Measurements from ENCODE around the gene FBN1.

Gene FBN1

GRCh38 chr15:48634096-48634495, 11.4 kb downstream of the FBN1 start:
- H3K36me3 ChIP-seq (replicated peaks; ENCODE audit: insufficient read depth, low read length) = no peaks in the 10 kb centered on the region
- H3K4me1 ChIP-seq (ENCODE audit: low read length) = no peaks in the 10 kb centered on the region
- H3K9me3 ChIP-seq (replicated peaks; ENCODE audit: insufficient read depth, low read length) = no peaks in the 10 kb centered on the region
- H3K9me2 ChIP-seq (replicated peaks; ENCODE audit: insufficient read depth, low read length) = no peaks in the 10 kb centered on the region
- H3K79me2 ChIP-seq (ENCODE audit: low read length) = no peaks in the 10 kb centered on the region
- no peak overlapping the region for H2AFZ ChIP-seq (ENCODE audit: low read length)
- H3K4me3 ChIP-seq (ENCODE audit: low read length) = no peak overlapping the region
- no peak overlapping the region for H3K27ac ChIP-seq (ENCODE audit: low read length)
- no peaks in the 10 kb centered on the region for H3K27me3 ChIP-seq (replicated peaks; ENCODE audit: insufficient read depth, low read length)
- TF ChIP-seq EZH2phosphoT487 (IDR thresholded peaks at IDR 0.05; ENCODE audit: low read length) (no peak), EZH2 (optimal IDR thresholded peaks at IDR 0.05; ENCODE audit: low read depth, low read length) (no peak)
- TF ChIP-seq, protein P1, sequence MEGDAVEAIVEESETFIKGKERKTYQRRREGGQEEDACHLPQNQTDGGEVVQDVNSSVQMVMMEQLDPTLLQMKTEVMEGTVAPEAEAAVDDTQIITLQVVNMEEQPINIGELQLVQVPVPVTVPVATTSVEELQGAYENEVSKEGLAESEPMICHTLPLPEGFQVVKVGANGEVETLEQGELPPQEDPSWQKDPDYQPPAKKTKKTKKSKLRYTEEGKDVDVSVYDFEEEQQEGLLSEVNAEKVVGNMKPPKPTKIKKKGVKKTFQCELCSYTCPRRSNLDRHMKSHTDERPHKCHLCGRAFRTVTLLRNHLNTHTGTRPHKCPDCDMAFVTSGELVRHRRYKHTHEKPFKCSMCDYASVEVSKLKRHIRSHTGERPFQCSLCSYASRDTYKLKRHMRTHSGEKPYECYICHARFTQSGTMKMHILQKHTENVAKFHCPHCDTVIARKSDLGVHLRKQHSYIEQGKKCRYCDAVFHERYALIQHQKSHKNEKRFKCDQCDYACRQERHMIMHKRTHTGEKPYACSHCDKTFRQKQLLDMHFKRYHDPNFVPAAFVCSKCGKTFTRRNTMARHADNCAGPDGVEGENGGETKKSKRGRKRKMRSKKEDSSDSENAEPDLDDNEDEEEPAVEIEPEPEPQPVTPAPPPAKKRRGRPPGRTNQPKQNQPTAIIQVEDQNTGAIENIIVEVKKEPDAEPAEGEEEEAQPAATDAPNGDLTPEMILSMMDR (IDR thresholded peaks at IDR 0.05; ENCODE audit: low read length) = no peak
- H3K9ac ChIP-seq (ENCODE audit: low read length) = no peak overlapping the region
- no peaks in the 10 kb centered on the region for H4K20me1 ChIP-seq (ENCODE audit: insufficient read depth, low read length)
- no peak overlapping the region for H3K4me2 ChIP-seq (ENCODE audit: low read depth, low read length)
- DNase-seq = no peak
- no peaks in the 10 kb centered on the region for H3F3A ChIP-seq (ENCODE audit: insufficient read depth, low read length)

GRCh38 chr15:48632651-48633050, 12.9 kb downstream of the FBN1 start:
- H3K27ac ChIP-seq (ENCODE audit: low read length) = no peak overlapping the region
- no peaks in the 10 kb centered on the region for H3K9me3 ChIP-seq (replicated peaks; ENCODE audit: insufficient read depth, low read length)
- H3K9ac ChIP-seq (ENCODE audit: low read length) = no peak overlapping the region
- no peaks in the 10 kb centered on the region for H3K27me3 ChIP-seq (replicated peaks; ENCODE audit: insufficient read depth, low read length)
- H3K79me2 ChIP-seq (ENCODE audit: low read length) = no peaks in the 10 kb centered on the region
- H3K4me2 ChIP-seq (ENCODE audit: low read depth, low read length) = no peak overlapping the region
- no peaks in the 10 kb centered on the region for H3K9me2 ChIP-seq (replicated peaks; ENCODE audit: insufficient read depth, low read length)
- H3K4me3 ChIP-seq (ENCODE audit: low read length) = no peak overlapping the region
- TF ChIP-seq EZH2 (optimal IDR thresholded peaks at IDR 0.05; ENCODE audit: low read depth, low read length) (no peak), EZH2phosphoT487 (IDR thresholded peaks at IDR 0.05; ENCODE audit: low read length) (no peak)
- TF ChIP-seq, protein P1 (IDR thresholded peaks at IDR 0.05; ENCODE audit: low read length) = no peak
- DNase-seq = no peak
- H3K36me3 ChIP-seq (replicated peaks; ENCODE audit: insufficient read depth, low read length) = no peaks in the 10 kb centered on the region
- H2AFZ ChIP-seq (ENCODE audit: low read length) = no peak overlapping the region
- no peaks in the 10 kb centered on the region for H3K4me1 ChIP-seq (ENCODE audit: low read length)
- H4K20me1 ChIP-seq (ENCODE audit: insufficient read depth, low read length) = no peaks in the 10 kb centered on the region
- H3F3A ChIP-seq (ENCODE audit: insufficient read depth, low read length) = no peaks in the 10 kb centered on the region

GRCh38 chr15:48631176-48631770, 14.2 kb downstream of the FBN1 start:
- Histone ChIP-seq H3K27me3 (replicated peaks; ENCODE audit: insufficient read depth, low read length) (no peaks in the 10 kb centered on the region), H3K9ac (ENCODE audit: low read length) (no peak overlapping the region), H4K20me1 (ENCODE audit: insufficient read depth, low read length) (no peaks in the 10 kb centered on the region), H3K27ac (ENCODE audit: low read length) (no peak overlapping the region), H3K4me1 (ENCODE audit: low read length) (no peaks in the 10 kb centered on the region), H3K36me3 (replicated peaks; ENCODE audit: insufficient read depth, low read length) (no peaks in the 10 kb centered on the region), H3K4me2 (ENCODE audit: low read depth, low read length) (no peak overlapping the region), H3K9me2 (replicated peaks; ENCODE audit: insufficient read depth, low read length) (no peaks in the 10 kb centered on the region), H3K9me3 (replicated peaks; ENCODE audit: insufficient read depth, low read length) (no peaks in the 10 kb centered on the region), H3F3A (ENCODE audit: insufficient read depth, low read length) (no peaks in the 10 kb centered on the region), H3K4me3 (ENCODE audit: low read length) (no peak overlapping the region), H3K79me2 (ENCODE audit: low read length) (no peaks in the 10 kb centered on the region), H2AFZ (ENCODE audit: low read length) (no peak overlapping the region)
- TF ChIP-seq, protein P1 (IDR thresholded peaks at IDR 0.05; ENCODE audit: low read length) = no peak
- TF ChIP-seq EZH2 (optimal IDR thresholded peaks at IDR 0.05; ENCODE audit: low read depth, low read length) (no peak), EZH2phosphoT487 (IDR thresholded peaks at IDR 0.05; ENCODE audit: low read length) (no peak)
- no peak for DNase-seq

All from MM.1S (cell line).